HTR-8/SVneo (cell line): ENCODE measurements around the gene DAB2.
A peak's percentile ranks its signal among the peaks of the same experiment; 100 is the strongest.
"Not testable (repeated sequence)": the region's sequence is repeated elsewhere in the genome, so short reads cannot be mapped to it uniquely, and the experiment has no call there.

Experiments
- DNase-seq: peaks from one replicate; pipeline ENCODE4 v3.0.0; 2011; ENCODE audit warnings: low spot score, mixed read lengths; ENCODE audit not compliant: insufficient read length
- FAIRE-seq: peaks from 2 replicates; lab custom pipeline; 2011; peaks lifted over from hg19 to GRCh38; lab: Jason Lieb, UNC

The DAB2 gene

DNA sequence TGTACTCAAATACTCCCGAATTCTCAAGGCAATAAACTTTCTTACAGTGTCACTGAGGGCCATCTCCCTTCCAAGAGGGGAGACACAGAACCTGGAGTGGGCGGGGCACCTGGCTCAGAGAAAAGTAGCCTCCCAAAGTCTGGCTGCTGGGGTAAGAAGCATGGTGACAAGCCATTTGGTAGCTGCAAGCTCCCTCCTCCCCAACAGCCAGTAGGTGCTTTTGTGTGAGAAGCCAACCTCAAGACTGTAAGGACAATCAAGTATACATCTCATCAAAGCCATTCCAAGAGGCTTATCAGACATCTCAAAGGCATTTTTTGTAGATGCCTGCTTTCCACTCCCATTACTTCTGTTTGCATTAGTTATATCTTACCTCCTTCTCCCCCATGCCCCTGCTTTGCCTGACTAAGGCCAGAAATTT is 1.4 kb downstream of the DAB2 start:
- DNase-seq (no peak), FAIRE-seq (no peak)

DNA sequence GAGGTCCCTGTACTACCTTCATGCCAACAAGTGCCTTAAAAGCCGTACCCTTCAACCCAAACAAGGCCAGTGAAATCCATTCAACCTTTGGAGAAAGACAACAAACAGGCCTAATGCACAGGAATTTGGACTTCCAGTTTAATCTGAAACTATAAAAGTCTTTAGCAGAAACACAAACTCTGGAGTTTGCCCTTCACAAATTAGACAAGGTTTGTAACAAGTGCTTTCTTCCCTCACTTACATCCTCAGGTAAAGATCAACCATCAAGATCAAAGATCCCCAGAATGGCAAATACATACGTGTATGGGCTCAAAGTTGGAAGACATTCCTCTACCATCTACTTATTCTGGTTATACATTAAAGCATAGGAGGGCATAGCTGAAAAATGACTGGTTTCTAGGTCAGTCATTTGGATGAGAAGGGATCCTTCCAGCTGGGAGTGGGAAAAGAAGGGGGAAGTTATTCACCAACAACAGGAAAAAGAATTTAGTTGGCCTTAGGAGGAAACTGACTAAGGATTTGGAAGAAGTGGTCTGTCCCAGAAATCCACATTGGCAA is 2.0 kb downstream of the DAB2 start:
- no peak for FAIRE-seq
- no peak for DNase-seq

DNA sequence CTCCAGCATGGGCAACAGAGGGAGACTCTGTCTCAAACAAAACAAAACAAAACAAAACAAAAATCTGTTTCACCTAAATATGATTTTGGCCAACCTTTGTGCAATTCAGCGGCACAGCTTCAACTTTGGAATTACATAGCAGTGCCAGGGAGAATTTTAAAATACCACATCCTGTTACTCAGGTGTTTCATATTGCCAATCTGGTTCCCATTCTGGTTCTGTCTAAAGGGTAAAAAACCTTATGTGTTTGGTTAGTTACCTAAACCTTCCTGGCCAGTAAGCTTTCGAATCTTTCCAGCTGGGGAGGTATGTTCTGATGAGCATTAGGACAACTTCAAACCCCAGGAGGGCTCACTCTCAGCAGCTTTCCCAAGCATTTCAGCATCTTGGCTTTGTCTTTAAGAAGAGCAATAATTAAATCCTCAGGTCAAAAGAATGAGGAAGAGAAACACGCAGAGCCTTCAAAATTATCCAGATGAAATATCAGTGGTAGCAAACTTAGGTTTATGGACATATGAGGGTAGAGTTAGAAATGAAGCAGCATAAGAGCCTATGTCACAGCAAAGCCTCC is 2.7 kb downstream of the DAB2 start:
- DNase-seq: no peak
- no peak for FAIRE-seq

DNA sequence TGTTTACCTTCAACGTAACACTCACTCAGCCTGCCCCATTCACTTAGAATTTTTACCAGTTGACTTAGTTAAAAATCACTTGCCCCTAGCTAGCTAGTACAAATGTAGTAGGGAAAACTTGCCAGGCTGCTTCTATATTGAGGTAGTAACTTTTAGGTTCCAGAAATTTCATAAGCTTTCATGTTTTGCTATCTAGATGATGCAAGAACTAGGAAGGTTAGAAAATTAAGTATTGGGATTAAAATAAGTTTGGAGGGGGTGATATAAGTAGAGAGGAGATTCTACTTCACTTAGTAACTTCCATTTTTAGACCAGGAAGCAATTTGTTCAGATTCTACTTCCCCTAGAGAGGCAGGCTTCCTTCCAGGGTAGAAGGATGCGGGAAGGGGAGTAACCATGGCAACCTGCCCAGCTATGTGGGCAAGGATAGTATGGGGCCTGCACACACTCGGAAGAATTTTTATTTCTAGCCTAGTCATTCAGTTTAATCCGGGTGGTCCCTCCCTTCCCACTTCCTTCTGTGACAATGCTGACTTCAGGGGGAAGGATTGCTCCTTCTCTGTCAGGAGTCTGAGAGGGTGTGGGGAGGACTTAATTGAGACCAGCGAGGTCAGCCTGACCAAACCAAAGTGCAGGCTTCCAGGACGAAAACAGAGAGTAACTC is 4.2 kb downstream of the DAB2 start:
- FAIRE-seq (peak; percentile 79), DNase-seq (no peak)

DNA sequence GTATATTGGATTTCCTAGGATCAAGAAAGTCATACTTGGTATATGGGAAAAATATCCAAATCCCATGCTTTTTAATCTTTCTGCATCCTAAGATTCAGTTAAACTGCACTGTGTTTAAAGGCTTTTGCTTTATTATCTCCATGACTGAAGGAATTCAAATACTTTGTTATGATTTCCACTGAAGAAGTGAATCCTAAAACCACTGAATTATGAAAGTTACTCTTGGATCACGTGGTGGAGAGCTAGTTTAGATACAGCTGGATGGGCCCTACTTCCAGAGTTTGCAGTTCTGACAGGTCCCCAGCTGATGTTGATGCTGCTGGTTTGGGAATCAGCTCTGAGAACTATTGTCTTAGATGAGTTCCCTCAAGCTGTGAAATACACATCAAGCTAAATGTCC is 5.0 kb downstream of the DAB2 start:
- DNase-seq: no peak
- FAIRE-seq: no peak

DNA sequence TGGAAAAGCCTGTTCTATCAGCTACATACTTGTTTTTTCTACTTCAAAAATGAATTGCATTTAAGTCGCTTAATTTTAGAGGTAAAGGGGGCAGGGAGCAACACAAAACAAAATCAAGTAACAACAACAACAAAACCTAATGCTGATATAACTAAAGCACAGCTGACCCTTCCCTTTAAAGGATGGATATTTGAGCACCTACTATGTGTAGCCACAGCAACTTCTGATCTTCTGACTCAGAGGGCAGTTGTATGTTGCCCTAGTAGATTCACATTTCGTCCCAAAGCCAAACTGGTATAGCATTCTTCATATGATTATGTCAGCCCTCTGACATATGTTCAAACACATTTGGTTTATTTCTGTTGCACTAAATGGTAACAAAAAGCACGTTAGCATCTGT is 6.8 kb downstream of the DAB2 start:
- DNase-seq: no peak
- FAIRE-seq: peak; percentile 48

DNA sequence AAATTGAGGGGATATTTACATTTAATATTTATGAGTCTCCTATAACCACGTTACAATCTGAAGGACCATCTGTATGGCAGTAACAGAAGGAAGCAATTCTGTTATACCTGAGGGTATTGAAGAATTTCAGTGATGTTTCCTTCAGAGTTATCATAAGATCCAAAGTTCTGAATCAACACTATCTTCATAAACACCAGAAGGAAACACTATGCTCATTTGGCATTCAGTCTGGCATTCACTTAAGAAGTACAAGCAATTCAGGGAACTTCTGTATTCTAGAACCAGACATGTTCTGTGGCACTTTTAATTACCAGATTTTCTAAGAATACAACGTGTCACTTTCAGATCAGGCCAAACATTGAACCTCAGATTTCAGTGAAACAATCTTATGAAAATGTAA is 9.6 kb downstream of the DAB2 start:
- DNase-seq: no peak
- peak; percentile 66 for FAIRE-seq

DNA sequence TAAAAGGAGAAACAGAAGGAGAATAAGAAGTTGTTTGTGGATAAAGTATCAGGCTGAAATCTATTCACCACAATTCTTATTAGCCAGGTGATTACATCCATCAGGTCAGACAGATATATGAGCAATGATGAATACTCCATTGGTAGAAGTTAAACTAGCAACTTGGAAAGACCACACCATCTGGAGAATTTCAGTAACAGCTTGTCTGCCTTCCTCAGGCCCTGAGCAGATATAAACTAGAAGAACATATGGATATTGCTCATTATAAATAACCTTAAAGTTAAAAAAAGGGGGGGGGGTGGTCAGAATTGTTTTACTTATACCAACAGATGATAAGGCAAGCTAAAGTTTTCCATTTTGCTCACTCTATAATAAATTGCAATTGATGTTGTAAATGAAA is 10.4 kb downstream of the DAB2 start:
- no peak for DNase-seq
- peak; percentile 20 for FAIRE-seq

DNA sequence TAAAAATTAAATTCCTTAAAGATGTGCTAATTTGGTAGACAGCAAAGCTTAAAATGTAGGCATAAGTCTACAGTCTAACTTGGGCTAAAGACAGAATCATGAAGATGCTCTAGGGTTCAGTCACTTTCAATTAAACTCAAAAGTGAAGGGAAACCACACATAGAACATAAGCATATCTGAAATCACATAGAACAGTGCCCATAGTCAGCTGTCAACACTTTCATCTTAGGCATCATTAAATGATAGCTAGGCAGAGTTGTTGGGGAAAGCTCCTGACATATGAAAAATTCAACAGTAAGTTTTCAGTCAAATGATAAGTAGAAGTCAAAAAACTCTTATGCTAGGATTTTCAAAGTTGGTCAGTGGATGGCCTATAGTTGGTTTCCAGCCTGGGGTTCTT is 11.0 kb downstream of the DAB2 start:
- peak; percentile 66 for FAIRE-seq

DNA sequence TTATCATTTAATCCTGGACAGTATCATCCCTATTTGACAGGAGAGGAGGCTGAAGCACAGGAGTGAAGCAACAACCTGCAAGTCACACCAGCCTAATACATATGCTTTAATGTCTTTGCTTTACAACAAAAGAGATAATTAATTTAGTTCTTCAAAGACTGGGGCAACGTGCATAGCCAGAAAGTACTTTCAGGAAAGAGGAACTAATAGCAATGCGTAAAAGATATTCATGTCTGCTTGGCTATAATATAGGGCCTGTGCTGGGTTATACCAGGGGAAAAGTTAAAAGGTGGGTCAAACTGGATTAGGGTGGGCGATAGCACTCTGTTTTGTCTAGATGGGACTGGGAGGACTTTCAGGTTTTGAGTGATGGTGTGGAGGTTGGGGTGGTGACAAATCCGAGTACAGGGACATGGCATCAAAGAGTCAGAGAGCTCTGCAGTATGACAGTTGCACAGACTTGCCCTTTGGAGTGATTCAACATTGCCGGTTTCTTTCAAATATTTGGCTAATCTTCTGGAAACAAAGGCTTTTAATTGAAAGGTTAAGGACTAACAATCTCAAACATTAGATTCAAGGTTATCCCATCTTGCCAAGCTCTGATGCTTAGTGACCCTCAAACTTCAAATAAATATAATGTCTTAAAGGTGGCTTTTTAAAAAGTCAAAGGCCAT is 11.9 kb downstream of the DAB2 start:
- DNase-seq (no peak), FAIRE-seq (peak; percentile 42)

More for the DNA sequence above, 11.0 kb downstream of the DAB2 start:
- DNase-seq: no peak

DNA sequence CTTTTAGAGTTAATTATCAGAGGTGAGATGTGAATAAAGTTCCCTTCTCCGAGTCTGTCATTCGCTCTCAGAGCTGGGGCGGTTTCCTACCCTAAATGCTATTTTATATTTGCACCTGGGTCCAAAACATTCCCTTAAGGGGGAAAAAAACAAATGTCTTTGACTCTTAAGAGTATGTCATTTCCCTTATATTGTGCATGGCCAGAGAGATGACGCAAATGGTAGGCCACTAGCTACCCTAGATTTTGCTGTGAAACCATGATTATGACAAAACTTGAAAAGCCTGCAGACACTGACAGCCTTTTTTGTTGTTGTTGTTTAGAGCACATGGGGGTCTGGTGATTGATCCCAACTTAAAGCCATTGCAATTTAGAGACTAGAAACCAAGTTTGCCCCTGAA is 12.8 kb downstream of the DAB2 start:
- FAIRE-seq: no peak
- DNase-seq: no peak

DNA sequence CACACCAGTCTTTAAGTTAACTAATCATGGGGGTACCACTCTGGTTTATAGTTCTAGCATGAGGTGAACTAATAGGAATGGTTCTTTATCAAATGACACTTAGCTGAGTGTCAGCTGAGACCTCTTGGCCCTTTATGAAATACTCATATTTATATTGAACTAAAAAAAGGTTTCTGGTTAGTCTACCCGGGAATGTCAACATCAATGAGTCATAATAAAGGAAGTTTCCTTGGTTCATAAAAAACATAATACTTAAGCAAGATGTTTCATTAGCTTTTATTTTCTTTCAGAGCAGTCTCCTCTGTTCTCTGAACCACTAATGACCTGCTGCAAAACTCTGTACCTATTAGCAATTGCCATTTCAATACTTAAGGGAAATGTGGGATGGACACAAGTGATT is 13.7 kb downstream of the DAB2 start:
- DNase-seq (no peak), FAIRE-seq (no peak)

DNA sequence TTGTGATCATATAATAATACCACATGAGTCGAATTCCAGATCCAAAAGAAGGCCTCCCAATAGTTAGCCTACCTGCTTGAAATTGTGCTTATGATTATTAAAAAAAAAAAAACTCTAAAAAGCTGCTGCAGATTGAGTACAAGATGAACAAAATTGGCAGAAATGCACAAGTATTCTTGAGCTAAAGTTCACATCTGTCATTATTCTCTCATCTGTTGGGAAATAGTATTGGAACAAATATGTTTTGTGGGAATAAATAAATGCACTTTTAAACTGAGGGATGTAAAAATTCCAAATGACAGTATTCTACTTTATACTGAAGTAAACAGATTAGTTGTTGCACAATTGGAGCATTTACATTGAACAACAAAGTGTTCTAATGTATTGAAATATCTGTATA is 15.7 kb downstream of the DAB2 start:
- DNase-seq (no peak), FAIRE-seq (no peak)

DNA sequence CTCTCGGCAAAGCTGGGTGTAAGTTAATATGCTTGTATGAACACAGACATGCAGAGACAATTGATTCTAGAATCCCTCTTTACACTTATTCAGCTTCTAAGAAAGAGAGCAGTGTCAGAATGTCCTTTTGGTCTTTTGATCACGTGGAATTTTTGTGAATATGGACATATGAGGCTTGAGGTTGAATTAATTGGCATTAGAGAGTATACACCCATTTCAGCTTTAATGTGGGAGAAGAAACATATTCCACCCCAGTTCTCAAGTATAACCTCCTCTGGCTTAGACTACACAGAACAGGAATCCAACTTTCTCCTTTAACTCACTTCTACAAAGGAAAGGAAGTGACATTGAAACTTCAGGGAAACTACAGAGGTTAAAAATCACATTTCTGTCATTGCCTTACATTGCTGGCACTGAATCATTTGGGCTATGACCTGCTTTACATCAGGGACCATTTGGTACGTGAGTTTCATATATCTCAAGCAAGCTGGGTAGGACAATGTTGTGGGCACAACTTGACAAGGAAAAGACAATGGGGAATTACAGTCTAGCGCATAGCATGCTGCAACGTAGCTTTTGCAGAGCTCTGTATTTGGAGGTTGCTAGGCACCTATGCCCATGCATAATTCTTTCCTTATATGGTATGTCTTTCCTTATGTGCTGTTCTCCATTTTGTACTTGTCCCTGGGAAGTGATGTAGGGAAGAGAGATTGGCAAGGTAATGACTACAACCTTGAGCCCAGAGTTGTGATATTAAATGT is 19.5 kb downstream of the DAB2 start:
- no peak for DNase-seq
- FAIRE-seq: peak; percentile 46

DNA sequence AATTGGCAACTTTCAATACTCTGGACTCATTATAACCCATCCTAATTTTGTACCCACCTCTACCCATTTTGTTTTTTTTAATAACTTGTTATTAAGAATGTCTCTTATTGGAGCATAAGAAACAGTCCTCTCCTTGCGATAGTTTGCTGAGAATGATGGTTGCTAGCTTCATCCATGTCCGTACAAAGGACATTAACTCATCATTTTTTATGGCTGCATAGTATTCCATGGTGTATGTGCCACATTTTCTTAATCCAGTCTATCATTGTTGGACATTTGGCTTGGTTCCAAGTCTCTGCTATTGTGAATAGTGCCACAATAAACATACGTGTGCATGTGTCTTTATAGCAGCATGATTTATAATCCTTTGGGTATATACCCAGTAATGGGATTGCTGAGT is 21.0 kb downstream of the DAB2 start:
- FAIRE-seq, DNase-seq: not testable (repeated sequence)

DNA sequence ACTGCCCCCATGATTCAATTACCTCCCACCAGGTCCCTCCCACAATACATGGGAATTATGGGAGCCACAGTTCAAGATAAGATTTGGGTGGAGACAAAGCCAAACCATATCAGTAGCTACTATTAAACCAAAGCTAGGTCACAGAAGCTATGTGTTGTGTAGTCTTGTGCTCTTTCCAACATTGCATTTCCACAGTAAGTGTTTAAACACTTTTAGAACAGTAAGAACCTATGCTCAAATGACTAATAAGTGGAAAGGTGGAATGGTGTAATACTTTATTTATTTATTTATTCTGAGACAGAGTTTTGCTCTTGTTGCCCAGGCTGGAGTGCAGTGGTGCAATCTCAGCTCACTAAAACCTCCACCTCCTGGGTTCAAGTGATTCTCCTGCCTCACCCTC is 22.6 kb downstream of the DAB2 start:
- DNase-seq, FAIRE-seq: not testable (repeated sequence)

DNA sequence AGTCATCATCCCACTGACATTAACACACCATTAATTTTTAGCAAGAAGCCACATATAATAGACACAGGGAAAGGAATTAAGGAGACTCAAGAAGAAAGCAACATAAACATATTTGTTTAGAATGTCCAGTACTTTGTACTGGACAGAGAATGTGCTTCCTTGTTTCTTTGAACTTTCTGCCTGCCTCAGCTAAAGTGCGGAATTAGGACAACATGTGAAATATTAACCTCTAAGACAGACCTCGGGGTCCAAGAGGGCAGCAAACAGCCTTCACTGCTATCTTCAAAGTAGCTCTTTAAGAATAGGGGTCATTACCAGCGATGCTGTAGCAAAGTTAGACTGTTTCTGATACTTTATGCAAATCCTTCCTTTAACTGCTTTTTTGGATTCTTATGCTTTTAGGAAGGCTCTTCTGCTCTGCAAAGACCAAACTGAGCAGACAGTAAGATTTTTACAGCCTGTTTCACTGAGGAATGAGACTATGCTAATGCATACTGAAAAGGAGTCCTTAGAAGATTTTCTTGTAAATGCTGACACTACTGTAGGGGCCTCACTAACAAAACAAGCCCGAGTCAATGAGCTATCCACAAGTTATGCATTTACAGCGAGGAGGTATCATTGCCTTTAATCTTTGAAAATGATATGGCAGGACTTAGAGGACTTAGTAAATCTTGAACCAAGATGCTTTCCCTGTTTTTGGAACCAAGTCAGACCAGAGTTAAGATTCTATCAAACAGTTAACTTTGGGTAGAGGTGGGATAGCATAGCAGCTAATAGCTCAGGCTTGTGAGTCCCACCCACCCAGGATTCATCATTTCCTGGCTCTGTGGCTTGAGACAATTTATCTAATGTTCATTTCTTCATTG is 23.8 kb downstream of the DAB2 start:
- peak; percentile 20 for FAIRE-seq
- no peak for DNase-seq

DNA sequence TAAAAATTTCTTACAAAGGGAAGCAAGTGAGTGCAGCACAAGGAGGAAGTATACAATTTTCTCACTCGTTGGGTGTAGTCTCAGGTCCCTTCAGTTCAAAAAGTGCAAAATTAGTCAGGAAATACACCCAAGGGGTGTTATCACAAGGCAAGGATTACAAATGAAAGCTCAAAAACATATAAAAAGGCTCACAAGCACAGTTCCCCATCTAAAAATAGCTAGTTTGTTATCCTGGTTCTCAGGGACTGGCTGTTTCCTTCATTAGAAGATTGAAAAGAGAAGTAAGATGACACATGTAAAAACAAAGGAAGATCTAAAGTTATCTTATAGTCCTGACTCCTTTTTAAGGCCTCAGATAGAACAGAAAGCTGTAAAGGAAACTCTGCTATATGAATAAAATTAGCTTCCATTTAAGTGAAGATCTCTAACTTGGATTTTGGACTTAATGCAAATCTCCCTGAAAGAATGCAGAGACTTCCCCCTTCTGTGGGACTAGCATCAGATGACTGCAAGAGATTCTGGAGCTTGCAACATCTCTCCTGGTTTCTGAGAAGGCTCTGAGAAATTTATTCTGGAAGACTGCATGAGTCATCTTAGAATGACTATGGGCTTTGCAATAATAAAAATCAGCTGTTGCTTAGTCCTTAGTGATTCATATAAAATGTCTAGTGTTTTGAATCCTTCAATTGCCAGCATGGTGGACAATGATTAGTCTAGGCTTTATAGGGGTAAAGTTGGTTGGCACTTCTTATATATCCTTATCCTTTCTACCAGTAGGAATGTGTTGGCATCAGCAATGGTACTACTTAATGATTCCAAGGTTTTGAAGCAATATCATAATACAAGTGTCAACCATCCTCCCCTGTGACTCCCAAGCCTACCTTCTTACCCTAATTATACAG is 25.4 kb downstream of the DAB2 start:
- FAIRE-seq: peak; percentile 26
- DNase-seq: peak; percentile 95

DNA sequence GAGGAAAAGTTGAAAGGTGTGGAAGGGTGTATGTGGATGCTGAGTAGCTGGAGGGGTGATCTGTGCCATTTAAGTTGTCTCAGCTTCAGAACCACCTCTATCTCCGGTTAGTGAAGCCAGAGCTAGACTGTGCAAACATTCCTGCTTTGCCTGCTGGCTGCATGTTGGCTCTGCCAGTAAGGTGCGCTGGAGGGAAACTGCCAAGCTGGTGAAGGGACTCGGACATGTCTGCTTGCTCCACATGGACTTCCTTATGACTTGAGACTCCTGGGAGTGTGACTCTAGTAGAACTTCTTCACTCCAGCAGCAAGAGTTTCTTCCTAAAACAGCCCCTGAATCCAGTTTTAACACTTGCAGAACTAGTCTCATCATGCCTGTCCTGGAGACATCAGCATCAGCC is 27.9 kb downstream of the DAB2 start:
- DNase-seq (no peak), FAIRE-seq (peak; percentile 72)
